Amniotic stem cell (primary cell): ENCODE results near the gene XIST.
"Not testable (repeated sequence)": the region's sequence is repeated elsewhere in the genome, so short reads cannot be mapped to it uniquely, and the experiment has no call there.

Experiments
- DNase-seq: peaks from one replicate; lab custom pipeline; 2025; lab: John Stamatoyannopoulos, UW

The XIST gene

GRCh38 chrX:73839152-73839551 is 13.4 kb downstream of the XIST start:
- no peak for DNase-seq

GRCh38 chrX:73838123-73838522 is 14.4 kb downstream of the XIST start:
- no peak for DNase-seq

DNA sequence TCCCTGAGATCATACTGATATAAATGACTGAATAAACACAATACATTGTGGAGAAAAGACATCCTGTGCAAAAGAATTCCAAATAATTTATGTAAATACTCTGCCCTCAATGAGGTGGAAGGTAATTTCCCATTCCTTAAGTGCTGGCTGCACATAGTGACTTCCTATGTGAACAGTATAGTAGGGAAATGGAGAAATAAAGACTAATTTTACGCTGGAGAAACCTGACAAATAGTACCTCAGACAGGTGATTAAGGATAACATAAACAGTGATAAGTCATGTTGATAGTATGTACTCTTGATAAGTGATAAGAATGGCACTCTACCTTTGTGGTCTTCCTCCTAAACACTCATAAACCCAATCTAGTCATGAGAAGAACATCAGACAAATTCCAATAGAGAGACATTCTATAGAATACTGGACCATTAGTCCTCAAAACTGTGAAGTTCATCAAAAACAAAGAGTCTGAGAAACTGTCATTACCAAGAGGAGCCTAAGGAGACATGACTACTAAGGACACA is 15.5 kb downstream of the XIST start:
- no peak for DNase-seq

GRCh38 chrX:73834219-73834618 is 18.3 kb downstream of the XIST start:
- no peak for DNase-seq

- DNase-seq: no peak
Measured at GRCh38 chrX:73832319-73832718, 20.2 kb downstream of the XIST start.

DNA sequence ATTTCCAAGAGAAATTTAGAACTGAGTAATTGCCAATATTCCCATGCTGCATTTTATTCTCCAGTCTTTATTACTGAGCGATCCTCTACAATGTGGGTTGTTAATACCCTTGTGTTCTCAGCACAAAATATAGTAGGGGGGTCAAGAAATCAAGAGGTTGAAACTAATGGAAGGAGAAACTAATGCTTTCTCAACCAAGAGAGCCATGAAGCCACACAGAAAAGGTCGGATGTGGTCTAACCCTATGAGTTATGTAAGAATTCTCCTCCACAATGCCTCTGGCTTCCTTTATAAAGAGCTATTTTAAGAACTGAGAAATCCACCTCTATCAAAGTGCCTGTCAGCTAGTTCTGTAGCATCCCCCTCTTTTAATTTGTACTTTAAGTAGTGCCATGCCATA is 21.0 kb downstream of the XIST start:
- no peak for DNase-seq

DNA sequence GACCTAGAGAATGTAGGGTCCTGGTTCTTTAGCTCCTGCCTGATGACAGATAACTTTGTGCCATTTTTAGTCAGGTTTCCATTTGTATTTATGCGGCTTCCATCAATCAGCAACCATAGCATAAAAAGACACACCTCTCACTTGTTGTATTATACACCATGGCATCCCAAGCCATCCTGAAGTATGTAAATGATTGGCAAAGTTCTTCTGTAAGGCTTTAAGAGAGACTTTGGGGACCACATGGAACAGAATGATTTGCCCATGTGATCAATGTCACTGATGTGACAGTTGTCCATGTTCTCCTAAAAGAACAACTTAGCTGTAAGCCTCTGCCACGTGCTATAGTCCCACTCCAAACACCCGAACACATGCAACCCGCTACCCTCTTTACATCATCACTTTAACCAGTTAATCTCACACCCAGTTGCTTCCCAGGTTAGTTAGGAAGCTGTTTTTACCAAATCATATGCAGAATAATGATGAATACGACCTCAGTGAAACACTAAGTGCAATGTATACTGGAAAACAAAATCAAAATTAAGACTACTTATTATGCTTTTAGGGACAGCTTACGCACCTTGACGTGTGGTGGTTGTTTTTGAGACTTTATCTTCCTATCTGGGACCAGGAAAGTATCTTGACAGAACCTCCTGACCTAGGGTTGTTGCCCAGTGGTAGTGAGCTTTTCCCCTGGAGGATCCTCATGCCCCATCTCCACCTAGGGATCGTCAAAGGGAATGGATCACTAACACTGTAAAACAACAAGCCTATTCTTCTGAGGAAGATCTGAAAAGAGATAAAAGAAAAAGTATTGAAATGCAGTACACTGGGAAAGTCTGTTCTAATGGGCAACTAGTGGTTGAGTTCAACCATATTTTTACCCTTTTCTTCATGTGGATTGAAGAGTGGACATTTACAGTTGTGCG is 21.8 kb downstream of the XIST start:
- DNase-seq: no peak

DNA sequence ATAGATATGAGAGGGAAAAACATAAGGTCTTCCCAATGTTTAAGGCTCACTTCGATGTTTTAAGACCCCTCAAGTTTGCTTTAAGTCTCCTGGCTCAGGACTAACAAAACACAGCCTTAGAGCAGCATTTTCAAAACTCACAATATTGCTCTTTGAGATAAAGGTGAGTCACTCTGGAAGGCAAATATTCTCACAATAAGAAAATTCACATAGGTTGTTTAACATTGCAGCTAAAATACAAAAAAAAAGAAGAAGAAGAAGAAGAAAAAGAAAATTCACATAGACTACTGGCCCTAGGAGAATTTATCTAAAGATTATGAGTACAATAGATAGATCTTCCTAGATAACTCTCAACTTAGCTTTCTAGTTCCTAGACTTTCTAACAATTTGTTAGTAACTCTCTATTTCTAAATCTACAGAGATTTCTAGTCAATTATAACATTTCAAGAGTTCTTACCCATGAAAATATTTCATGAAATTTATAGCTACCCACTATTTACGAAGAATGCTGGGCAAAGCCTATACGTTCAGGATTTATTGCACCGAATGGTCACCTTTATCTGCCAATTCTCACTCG is 22.5 kb downstream of the XIST start:
- no peak for DNase-seq

DNA sequence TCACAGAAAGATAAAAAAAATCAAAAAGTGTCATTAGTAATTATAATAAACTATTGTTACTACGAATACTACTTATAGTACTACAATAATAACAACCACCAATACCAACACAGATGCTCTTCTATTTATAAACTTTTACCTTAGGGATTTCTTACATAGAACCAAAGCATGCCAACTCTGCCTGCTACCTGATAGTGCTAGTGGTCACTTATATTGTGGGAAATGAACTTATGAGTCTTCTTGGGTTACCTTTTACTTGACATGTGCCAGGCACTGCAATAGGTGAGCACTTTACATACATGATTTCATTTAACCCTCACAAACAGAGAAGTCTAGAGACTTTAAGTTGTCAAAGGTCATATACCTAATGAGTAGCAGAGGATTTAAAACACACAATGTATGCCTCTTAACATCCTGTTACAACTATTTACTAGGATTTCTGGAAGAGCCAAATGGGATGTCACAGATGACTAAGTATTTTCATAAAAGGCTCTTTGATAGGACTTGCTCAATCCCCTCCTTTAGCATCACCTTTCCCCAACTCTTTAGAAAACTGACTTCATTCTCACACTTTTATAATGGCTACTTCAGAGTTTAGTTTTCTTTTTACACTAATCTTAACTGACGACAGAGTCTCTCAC is 24.3 kb downstream of the XIST start:
- DNase-seq: no peak

DNA sequence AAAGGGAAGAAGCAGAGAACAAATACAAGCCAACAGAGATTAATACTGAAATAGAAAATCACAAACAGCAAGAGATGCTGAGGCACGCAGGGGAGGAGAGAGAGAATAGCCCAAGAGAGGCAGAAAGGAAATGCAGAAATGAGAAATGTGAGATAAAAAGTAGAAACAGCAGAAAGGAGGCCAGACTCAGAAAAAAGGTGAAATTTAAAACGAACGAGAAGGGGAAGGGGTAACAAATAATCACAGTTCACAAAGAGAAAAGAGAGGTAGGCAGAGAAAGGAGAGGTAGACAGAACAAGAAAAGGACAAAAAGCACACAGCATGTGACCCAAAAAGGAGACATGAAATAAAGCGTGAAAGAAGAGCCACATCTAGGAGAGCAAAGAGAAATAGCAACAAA is 25.1 kb downstream of the XIST start:
- DNase-seq: no peak

DNA sequence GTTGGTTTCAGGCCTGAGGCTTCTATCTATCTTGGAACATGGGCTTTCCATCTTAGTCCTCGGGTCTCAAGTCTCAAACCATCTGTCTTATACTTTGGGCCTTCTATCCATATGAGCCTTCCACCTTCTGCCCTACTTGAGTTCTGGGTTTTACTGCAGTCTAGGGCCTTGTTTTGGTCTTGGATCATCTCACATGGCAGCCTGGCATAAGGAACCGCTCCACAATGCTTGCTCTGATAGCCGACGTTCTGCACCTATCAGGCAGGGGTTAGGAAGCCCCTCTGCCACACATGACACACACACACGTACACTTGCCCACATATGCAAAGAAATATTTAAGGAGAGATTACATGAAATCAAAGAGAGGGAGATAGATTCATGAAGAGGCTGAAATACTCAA is 25.5 kb downstream of the XIST start:
- DNase-seq: no peak

DNA sequence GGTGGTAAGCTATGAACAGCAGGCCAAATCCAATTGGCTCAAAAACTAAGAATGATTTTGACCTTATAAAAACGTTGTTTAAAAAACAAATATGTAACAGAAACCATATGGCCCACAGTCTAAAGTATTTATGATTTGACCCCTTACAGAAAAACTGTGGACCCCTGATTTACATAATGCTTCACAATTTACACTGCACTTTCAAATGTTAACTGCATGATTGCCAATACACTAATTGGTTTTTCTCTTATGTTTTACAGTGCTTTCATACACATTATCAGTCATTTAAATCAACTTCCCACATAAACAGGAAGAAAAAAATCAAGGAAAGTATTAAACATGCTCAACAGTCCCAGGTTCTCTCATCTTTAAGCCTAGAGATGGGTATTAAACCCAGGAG is 26.9 kb downstream of the XIST start:
- no peak for DNase-seq

DNA sequence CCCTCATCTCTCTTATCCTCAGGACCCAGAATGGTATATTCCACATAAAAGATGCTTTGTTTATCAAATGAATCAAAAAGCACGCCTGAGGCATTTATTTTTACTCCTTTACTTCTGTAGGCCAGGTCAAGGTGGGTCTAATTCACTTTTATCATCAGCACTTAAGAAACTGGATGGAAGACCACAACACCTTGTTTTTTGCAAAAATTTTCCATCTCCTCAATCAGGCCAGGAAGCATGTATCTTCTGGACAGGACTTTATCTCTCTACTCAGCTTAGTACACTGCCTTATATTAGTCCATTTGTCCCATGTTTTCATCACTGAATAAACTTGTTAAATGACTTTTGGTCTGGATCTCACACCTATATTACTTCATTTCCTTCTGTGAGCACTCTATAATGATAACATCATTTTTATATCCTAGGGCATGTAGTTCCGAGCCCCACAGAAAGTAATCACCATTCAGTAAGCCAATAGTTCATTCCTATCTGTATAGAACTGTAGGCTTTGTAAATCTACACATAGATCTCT is 29.0 kb downstream of the XIST start:
- DNase-seq: no peak

GRCh38 chrX:73822775-73823174 is 29.7 kb downstream of the XIST start:
- no peak for DNase-seq

GRCh38 chrX:73821921-73822559 is 30.5 kb downstream of the XIST start:
- DNase-seq: no peak

DNA sequence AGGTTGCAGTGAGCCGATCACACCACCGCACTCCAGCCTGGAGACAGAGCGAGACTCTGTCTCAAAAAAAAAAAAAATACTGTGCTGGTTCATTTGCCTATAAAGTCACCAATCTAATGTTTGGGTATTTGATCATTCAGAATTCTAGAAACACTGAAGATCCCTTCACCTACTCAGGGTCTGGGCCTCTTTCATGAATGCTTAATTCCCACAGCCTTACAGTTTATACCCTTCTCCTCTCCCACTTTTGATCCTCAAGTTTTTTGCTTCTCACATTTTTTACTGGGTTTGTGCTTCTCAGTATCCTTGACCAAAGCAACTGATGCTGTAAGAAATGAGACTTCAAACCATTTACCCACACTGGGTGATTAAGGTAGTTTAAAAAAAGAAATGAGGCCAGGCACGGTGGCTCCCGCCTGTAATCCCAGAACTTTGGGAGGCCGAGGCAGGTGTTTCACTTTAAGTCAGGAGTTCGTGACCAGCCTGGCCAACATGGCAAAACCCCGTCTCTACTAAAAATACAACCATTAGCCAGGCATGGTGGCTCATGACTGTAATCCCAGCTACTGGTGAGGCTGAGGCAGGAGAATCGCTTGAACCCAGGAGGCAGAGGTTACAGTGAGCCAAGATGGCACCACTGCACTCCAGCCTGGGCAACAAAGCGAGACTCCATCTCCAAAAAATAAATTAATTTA is 32.5 kb downstream of the XIST start:
- not testable (repeated sequence) for DNase-seq

- DNase-seq: no peak
Measured at GRCh38 chrX:73818200-73819116, 34.1 kb downstream of the XIST start.

DNA sequence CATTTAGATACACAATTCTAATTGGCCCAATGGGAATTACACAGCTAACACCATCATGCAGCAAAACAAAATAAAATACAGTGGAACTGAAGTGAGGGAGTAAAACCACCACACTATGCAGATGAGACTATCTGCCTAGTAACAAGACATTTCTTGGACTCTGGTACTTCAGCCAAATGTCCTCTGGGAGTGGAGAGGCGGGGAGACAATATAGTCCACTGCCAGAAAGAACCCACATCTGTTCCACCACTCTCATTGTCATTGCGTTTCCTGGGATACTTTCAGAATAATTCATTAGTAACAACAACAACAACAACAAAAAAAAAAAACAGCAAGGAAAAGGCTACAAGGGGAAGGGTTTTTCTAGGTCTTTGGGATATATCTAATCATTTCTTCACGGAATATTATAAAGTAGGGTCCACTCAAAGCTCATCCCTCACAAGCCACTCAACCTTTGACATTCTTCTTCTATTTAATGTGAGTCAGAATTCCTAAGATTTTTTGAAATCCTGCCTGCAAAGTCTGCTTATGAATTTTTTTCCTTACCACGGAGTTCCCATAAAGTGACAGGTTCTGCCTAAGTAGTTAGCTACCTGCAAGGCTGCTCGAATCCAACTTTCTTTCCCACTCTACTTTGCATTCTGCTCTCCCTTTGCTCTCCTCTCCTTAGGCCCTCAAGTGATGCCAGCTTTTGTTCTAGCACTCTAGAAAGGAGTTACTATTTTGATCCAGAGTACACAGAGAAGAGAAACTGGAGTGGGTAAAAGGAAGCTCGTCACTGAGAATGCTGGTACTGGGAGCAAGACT is 34.9 kb downstream of the XIST start:
- no peak for DNase-seq

DNA sequence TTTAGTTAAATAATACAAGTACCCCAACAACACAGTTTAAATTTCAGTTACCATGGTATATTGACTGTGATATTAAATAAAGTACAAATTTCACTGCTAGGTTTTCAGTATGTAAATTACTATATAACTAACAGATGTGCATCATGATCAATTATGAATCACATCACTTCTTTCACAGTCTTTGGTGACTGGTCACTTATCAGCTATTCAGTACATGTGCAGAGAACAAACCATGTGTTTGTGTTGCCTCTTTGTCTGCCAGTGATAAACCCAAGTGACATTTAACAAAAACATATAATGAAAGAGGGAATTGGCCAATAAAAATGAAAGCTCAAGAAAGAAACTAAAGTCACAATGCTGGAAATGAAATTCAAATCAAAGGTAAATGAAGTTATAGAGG is 40.3 kb downstream of the XIST start:
- DNase-seq: no peak

GRCh38 chrX:73804109-73804508 is 48.4 kb downstream of the XIST start:
- not testable (repeated sequence) for DNase-seq
